PC-9 (cell line): ENCODE data around the gene NKX2-1. TPM values are rescaled to one million over a fixed set of nuclear protein-coding genes. Genes with fewer than 3 reads are reported as not detected.

Source experiments
- BruUV-seq: library from RNA; stranded (reverse); fragments of 400-500 nt; replicated peaks from 2 replicates; lab custom pipeline; 2021; lab: Mats Ljungman, UMichigan
- CTCF ChIA-PET: fragments of 300-600 bp; sonication (Branson Sonifier 250); formaldehyde crosslinking; loops from one replicate; lab custom pipeline; 2022; ENCODE audit warnings: antibody characterized with exemption; lab: Charles Lee
- POLR2A ChIA-PET: fragments of 300-600 bp; sonication (Branson Sonifier 250); formaldehyde crosslinking; loops from one replicate; lab custom pipeline; 2022; ENCODE audit warnings: antibody characterized with exemption; ENCODE audit not compliant: unreplicated experiment; lab: Charles Lee
- DNase-seq, 2 experiments: peaks; one replicate each; pipeline versions ENCODE4 v3.0.0 to v3.0.0-alpha.2; 2015 to 2022; ENCODE audit warnings: mixed read lengths in 1 of 2
- H2AFZ ChIP-seq: fragments of 200-600 bp; sonication (generic); 2 replicates; pipeline ENCODE4 v1.8.1; 2017; ENCODE audit warnings: antibody characterized with exemption
- H3F3A ChIP-seq: fragments of 200-600 bp; sonication (generic); 2 replicates; pipeline ENCODE4 v1.8.1; 2017; ENCODE audit warnings: antibody characterized with exemption, mild to moderate bottlenecking, low read depth; ENCODE audit not compliant: insufficient read depth
- H3K27ac ChIP-seq: fragments of 200-600 bp; sonication (generic); 2 replicates; pipeline ENCODE4 v1.6.1; 2016; ENCODE audit warnings: mixed run types
- H3K27me3 ChIP-seq: fragments of 200-600 bp; sonication (generic); 2 replicates; pipeline ENCODE4 v1.6.1; 2016; ENCODE audit warnings: low read depth, mixed run types; ENCODE audit not compliant: insufficient read depth
- H3K36me3 ChIP-seq: fragments of 200-600 bp; sonication (generic); 2 replicates; pipeline ENCODE4 v1.6.1; 2016; ENCODE audit warnings: low read depth, mixed run types
- H3K4me1 ChIP-seq: fragments of 200-600 bp; sonication (generic); replicated peaks from 2 replicates; pipeline ENCODE4 v1.6.1; 2016; ENCODE audit warnings: mixed run types; ENCODE audit not compliant: insufficient read depth
- H3K4me2 ChIP-seq: fragments of 200-600 bp; sonication (generic); 2 replicates; pipeline ENCODE4 v1.6.1; 2017; ENCODE audit warnings: mixed run types
- H3K4me3 ChIP-seq: fragments of 200-600 bp; sonication (generic); 2 replicates; pipeline ENCODE4 v1.6.1; 2016; ENCODE audit warnings: mixed run types
- H3K79me2 ChIP-seq: fragments of 200-600 bp; sonication (generic); 2 replicates; pipeline ENCODE4 v1.6.1; 2017; ENCODE audit warnings: low read depth, mixed run types
- H3K9me2 ChIP-seq: fragments of 200-600 bp; sonication (generic); 2 replicates; pipeline ENCODE4 v1.8.1; 2017; ENCODE audit warnings: mild to moderate bottlenecking; ENCODE audit not compliant: insufficient read depth
- H3K9me3 ChIP-seq: fragments of 200-600 bp; sonication (generic); 2 replicates; pipeline ENCODE4 v1.8.1; 2016; ENCODE audit warnings: low read depth; ENCODE audit not compliant: insufficient read depth
- H4K20me1 ChIP-seq: fragments of 200-600 bp; sonication (generic); 2 replicates; pipeline ENCODE4 v1.8.1; 2017; ENCODE audit not compliant: insufficient read depth
- EZH2 ChIP-seq: fragments of 200-600 bp; sonication (generic); IDR thresholded peaks from 2 replicates; pipeline ENCODE4 v1.8.0; 2017; ENCODE audit warnings: antibody characterized with exemption, low read depth
- intact Hi-C: fragments of 100-400 bp; cut with micrococcal nuclease; formaldehyde crosslinking; loops from one replicate; pipeline ENCODE4 v1.10.0; 2022; ENCODE audit not compliant: unreplicated experiment
- total RNA-seq: library from RNA; stranded (reverse); gene quantifications from 2 replicates; pipeline ENCODE4 v1.2.3, GENCODE V29; 2021
- TF ChIP-seq, protein P1 (sequence below): fragments of 200-600 bp; sonication (generic); conservative IDR thresholded peaks from 2 replicates; pipeline ENCODE4 v1.6.1; 2017; ENCODE audit warnings: mixed run types, antibody characterized with exemption, mild to moderate bottlenecking, moderate library complexity

Gene NKX2-1
- total RNA-seq, 1 experiment from 2014 or later = not detected

- intact Hi-C loops = no loop called here
- DNase-seq = no peak
- ChIA-PET POLR2A (interaction anchor here (0.6 kb wide), 1 partner anchor 442 kb away, joined by 3 read pairs; no protein-coding TSS in a partner anchor), CTCF (no interaction called here)
- Histone ChIP-seq H2AFZ (no peak overlapping the region), H3K27me3 (no peaks in the 10 kb centered on the region), H3K4me1 (no peaks in the 10 kb centered on the region), H3K27ac (no peak overlapping the region), H3K4me2 (no peak overlapping the region), H3K36me3 (no peaks in the 10 kb centered on the region), H3K9me2 (no peaks in the 10 kb centered on the region), H3K9me3 (no peaks in the 10 kb centered on the region), H3F3A (no peaks in the 10 kb centered on the region), H4K20me1 (no peaks in the 10 kb centered on the region), H3K4me3 (no peak overlapping the region), H3K79me2 (no peaks in the 10 kb centered on the region)
- TF ChIP-seq, protein P1, sequence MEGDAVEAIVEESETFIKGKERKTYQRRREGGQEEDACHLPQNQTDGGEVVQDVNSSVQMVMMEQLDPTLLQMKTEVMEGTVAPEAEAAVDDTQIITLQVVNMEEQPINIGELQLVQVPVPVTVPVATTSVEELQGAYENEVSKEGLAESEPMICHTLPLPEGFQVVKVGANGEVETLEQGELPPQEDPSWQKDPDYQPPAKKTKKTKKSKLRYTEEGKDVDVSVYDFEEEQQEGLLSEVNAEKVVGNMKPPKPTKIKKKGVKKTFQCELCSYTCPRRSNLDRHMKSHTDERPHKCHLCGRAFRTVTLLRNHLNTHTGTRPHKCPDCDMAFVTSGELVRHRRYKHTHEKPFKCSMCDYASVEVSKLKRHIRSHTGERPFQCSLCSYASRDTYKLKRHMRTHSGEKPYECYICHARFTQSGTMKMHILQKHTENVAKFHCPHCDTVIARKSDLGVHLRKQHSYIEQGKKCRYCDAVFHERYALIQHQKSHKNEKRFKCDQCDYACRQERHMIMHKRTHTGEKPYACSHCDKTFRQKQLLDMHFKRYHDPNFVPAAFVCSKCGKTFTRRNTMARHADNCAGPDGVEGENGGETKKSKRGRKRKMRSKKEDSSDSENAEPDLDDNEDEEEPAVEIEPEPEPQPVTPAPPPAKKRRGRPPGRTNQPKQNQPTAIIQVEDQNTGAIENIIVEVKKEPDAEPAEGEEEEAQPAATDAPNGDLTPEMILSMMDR = no peak
- no peak for TF ChIP-seq EZH2
- no TSS peak for BruUV-seq
Measured at GRCh38 chr14:36538051-36538450, 18.0 kb upstream of the NKX2-1 start.

- intact Hi-C loops = loop anchor here (5.0 to 10.0 kb wide), 2 partner anchors 154 to 652 kb away; no protein-coding TSS in a partner anchor
- Histone ChIP-seq H3K4me3 (no peak overlapping the region), H3K4me2 (no peak overlapping the region), H3K27me3 (peaks cover 3% of the 10 kb centered on the region; the same call in 1 of the 2 replicates), H3K4me1 (no peaks in the 10 kb centered on the region), H3F3A (no peaks in the 10 kb centered on the region), H3K9me2 (no peaks in the 10 kb centered on the region), H2AFZ (no peak overlapping the region), H3K36me3 (no peaks in the 10 kb centered on the region), H3K27ac (no peak overlapping the region), H3K79me2 (no peaks in the 10 kb centered on the region), H3K9me3 (no peaks in the 10 kb centered on the region), H4K20me1 (no peaks in the 10 kb centered on the region)
- TF ChIP-seq, protein P1 = no peak
- TF ChIP-seq EZH2 = no peak
- no peak for DNase-seq
- no TSS peak for BruUV-seq
- ChIA-PET POLR2A (no interaction called here), CTCF (no interaction called here)
Measured at GRCh38 chr14:36529062-36529461, 9.0 kb upstream of the NKX2-1 start.

- Histone ChIP-seq H2AFZ (peak overlapping the region; percentile 79; the same call in 1 of the 2 replicates), H3K36me3 (no peaks in the 10 kb centered on the region), H3K9me2 (no peaks in the 10 kb centered on the region), H3K4me1 (no peaks in the 10 kb centered on the region), H3K4me3 (peak overlapping the region; percentile 55; the same call in 1 of the 2 replicates), H3K9me3 (no peaks in the 10 kb centered on the region), H3K27ac (no peak overlapping the region), H3K27me3 (peaks cover 3% of the 10 kb centered on the region; the same call in 1 of the 2 replicates), H4K20me1 (no peaks in the 10 kb centered on the region), H3K4me2 (peak overlapping the region; percentile 81), H3F3A (no peaks in the 10 kb centered on the region), H3K79me2 (no peaks in the 10 kb centered on the region)
- no TSS peak for BruUV-seq
- CTCF ChIA-PET = interaction anchor here (0.6 to 1.5 kb wide), 5 partner anchors 13 to 646 kb away, joined by 3 to 6 read pairs (median 5); no protein-coding TSS in a partner anchor
- POLR2A ChIA-PET = no interaction called here
- intact Hi-C loops = loop anchor here (1.0 to 10.0 kb wide), 3 partner anchors 151 to 648 kb away; no protein-coding TSS in a partner anchor
- no peak for DNase-seq
- TF ChIP-seq, protein P1 = no peak
- TF ChIP-seq EZH2 = no peak
Measured at GRCh38 chr14:36525746-36526099, 5.7 kb upstream of the NKX2-1 start.
